ENCODE results near the gene LTBP2.

The LTBP2 gene

GRCh38 chr14:74562515-74563232 lies 49.4 kb downstream of the LTBP2 start:
- no peak overlapping the region for H3K4me3 ChIP-seq (ENCODE audit: control insufficient read depth, low read depth, low read length)
- peak; percentile 13 for TF ChIP-seq CTCF (conservative IDR thresholded peaks at IDR 0.05; ENCODE audit: control insufficient read depth, insufficient read depth, low read depth, low read length)
- DNase-seq (ENCODE audit: low read depth): no peak

DNA sequence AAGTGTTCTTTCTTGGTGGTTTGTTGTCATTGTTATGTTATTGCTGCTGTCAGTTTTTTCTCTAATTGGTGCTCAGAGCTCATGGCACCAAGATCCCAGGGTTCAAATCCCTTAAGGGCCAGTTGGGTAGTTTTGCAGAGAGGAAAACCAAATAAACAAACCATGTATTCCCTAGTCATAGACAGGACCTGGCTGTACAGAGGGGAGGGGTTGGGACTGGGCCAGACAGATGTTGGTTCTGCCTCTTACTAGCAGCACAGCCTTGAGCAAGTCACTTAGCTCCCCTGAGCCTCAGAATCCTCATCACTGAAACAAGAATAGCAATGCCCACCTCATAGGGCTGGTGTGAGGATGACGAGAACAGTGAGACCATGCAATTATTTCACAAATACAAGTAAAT lies 53.4 kb downstream of the LTBP2 start:
- TF ChIP-seq CTCF (conservative IDR thresholded peaks at IDR 0.05; ENCODE audit: control insufficient read depth, insufficient read depth, low read depth, low read length): no peak
- DNase-seq (ENCODE audit: low read depth): peak; percentile 78
- H3K4me3 ChIP-seq (ENCODE audit: control insufficient read depth, low read depth, low read length): no peak overlapping the region

GRCh38 chr14:74557691-74558090 lies 54.3 kb downstream of the LTBP2 start:
- no peak for DNase-seq (ENCODE audit: low read depth)
- no peak for TF ChIP-seq CTCF (conservative IDR thresholded peaks at IDR 0.05; ENCODE audit: control insufficient read depth, insufficient read depth, low read depth, low read length)
- no peak overlapping the region for H3K4me3 ChIP-seq (ENCODE audit: control insufficient read depth, low read depth, low read length)

GRCh38 chr14:74555476-74556050 lies 56.5 kb downstream of the LTBP2 start:
- no peak for TF ChIP-seq CTCF (conservative IDR thresholded peaks at IDR 0.05; ENCODE audit: control insufficient read depth, insufficient read depth, low read depth, low read length)
- no peak for DNase-seq (ENCODE audit: low read depth)
- H3K4me3 ChIP-seq (ENCODE audit: control insufficient read depth, low read depth, low read length): no peak overlapping the region

- no peak for TF ChIP-seq CTCF (conservative IDR thresholded peaks at IDR 0.05; ENCODE audit: control insufficient read depth, insufficient read depth, low read depth, low read length)
- H3K4me3 ChIP-seq (ENCODE audit: control insufficient read depth, low read depth, low read length): no peak overlapping the region
- DNase-seq (ENCODE audit: low read depth): no peak
These were observed 57.2 kb downstream of the LTBP2 start for GRCh38 chr14:74554742-74555362.

DNA sequence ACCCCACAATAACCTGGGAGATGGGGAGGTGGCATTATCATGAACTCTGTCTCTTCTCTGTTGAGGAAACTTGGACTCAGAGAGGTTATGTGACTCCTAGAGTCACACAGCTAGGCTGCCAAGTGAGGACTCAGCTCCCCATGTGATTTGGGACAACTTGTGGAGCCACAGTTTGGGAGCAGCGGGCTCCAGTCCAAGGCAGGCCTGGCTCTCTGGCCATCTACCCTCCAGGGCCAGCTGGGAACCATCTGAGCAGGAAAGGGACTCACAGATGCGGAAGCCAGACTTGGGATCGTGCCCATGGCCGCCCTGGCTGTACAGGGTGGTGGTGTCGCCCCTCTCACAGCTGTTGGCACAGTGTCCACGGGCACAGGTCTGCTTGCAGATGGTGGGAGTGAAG lies 59.4 kb downstream of the LTBP2 start:
- no peak overlapping the region for H3K4me3 ChIP-seq (ENCODE audit: control insufficient read depth, low read depth, low read length)
- DNase-seq (ENCODE audit: low read depth): peak; percentile 36
- TF ChIP-seq CTCF (conservative IDR thresholded peaks at IDR 0.05; ENCODE audit: control insufficient read depth, insufficient read depth, low read depth, low read length): no peak

Data from fibroblast of mammary gland (primary cell).